NCI-H526 treated with DMSO at 0.1 percent for 48 hours (cell line): ENCODE data around the gene MYO7B.

Experiments used
- DNase-seq: peaks from one replicate; lab custom pipeline; 2025; lab: John Stamatoyannopoulos, UW

Gene MYO7B

DNA sequence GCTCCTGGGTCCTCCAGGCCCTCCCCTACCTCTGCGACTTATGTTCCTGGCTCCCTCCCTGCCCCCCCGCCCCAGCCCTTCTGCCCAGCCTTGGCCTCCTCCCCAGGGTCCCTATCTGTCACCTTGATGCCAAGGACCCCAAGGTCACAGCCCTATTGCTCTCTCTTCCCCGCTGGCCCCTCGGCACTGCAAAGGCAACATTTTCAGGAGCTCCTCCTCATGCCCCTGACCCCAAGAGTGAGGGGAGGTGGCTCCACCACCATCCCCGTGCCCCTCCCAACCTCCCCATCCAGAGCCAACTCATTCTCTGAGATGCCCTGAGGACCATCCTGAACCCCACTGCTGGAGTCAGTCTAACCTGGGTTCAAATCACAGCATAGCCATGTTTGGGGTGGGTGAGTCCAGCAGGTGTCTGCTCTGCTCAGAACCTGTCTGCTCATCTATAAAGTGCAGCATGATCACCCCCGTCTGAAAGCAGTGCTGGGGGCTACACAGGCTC lies 128.1 kb downstream of the MYO7B start:
- DNase-seq, result no peak

GRCh38 chr2:127664065-127664894 lies 128.8 kb downstream of the MYO7B start:
- DNase-seq, result no peak

DNA sequence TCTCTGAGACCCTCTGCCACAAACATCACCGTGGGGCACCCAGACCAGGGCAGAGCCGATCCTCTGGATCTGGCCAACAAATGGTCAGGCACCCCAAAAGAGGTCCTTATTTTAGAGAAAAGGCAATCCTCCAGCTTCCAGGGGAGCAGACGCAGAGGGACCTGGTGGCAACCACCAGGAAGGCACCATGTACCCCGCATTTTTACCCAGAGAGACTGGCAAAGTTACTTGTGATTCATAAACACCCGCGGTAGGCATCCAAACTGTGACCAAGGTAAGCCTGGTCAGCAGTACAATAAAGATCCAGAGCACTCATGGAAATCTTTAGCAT lies 129.4 kb downstream of the MYO7B start:
- DNase-seq, result no peak

GRCh38 chr2:127665267-127665893 lies 129.9 kb downstream of the MYO7B start:
- DNase-seq, result no peak

DNA sequence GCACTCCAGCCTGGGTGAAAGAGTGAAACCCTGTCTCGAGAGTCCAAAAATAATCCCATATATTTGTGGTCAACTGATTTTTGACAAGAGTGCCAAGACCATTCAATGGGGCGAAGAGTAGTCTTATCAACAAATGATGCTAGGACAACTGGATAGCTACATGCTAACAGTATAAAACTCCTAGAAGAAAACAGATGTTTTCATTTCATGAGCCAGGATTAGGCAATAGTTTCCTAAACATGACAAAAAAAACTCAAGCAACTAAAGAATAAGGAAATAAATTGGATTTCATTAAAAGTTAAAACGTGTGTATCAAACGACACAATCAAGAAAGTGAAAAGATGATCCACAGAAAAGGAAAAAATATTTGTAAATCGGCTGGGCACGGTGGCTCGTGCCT lies 133.6 kb downstream of the MYO7B start:
- no peak for DNase-seq

DNA sequence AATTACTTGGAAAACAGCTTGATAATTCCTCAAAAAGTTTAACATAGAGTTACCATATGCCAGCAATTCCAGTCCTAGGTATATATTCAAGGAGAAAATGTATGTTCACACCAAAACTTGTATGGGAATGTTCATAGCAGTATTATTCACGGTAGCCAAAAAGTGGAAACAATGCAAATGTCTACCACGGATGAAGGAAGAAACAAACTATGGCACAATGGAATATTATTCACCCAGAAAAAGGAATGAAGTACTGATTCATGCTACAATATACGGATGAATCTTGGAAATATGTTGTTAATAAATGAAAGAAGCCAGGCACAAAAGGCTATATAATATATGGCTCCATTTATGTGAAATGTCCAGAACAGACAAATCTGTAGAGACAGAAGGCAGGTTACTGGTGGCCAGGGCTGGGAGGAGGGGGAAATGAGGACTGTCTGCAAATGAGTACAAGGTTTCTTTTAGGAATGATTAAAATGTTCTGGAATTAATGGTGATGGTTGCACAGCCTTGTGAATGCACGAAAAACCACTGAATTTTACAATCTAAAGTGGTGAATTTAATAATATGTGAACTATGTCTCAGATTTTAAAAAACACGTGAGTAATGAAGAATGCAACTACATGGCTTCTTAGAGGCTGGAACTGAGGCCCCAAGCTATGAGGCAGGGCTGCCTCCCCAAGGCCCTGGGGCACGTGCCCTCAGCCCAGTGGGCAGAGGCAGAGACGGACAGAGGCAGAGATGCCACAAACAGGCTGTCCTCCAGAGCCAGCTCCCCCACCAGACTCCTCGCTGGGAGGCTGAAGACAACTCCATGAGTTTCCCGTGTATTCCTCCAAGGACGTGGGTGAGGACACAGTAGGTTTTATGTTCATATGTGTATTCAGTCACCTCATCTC lies 134.8 kb downstream of the MYO7B start:
- DNase-seq, result no peak

DNA sequence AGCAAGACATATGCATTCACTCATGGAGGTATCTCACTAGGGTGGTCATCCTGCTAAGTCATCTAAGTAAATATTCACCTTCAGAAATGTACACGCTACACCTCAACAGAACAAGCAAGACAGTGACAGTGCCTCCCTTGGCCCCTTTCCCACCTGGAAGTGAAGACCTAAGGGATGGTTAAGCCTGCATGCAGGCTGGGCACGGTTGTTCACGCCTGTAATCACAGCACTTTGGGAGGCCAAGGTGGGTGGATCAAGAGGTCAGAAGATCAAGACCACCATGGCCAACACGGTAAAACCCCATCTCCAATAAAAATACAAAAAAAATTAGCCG lies 135.4 kb downstream of the MYO7B start:
- DNase-seq, result no peak

- DNase-seq, result no peak
Observed at GRCh38 chr2:127671557-127672302, 136.2 kb downstream of the MYO7B start.

DNA sequence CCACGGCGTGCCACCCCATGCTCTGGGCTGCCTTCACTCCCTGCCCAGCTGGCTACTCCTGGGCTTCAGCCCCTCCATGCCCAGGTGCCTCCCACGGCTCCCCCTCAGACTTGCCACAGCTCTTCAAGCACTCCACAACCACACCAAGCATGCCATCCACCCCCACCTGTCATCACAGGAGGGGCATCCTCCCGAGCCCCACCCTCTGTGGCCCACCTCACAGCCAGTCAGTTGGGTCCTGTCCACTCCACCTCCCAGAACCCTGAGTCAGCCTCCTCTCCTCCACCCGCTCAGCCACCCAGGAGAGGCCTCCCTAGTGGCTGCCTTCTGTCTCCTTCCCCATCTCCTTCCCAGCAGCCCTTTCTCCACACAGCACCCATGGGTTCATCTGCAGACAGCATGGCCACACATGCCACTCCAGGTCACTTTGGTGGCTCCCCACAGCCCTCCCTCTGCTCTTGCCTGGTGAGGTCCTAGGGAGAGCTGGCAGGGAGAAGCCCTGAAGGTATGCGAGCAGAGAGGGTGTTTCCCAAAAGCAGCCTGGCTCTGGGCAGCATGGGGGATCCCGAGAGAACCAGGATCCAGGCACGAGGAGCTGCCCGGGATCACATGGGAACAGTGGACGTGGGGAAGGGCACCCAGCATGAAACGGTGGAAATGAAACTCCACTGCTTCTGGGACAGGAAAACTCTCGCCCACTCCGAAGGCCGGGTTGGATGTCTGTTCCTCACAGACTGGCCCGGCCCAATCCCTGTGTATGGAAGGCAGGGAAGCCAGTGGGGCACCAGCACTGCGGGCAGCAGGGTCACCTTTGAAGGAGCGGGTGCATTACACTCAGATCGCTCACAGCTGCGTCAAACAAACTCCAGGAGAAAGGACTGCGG lies 137.1 kb downstream of the MYO7B start:
- DNase-seq, result no peak

GRCh38 chr2:127673291-127674069 lies 138.0 kb downstream of the MYO7B start:
- no peak for DNase-seq

- no peak for DNase-seq
Observed at GRCh38 chr2:127674241-127675209, 139.0 kb downstream of the MYO7B start.

DNA sequence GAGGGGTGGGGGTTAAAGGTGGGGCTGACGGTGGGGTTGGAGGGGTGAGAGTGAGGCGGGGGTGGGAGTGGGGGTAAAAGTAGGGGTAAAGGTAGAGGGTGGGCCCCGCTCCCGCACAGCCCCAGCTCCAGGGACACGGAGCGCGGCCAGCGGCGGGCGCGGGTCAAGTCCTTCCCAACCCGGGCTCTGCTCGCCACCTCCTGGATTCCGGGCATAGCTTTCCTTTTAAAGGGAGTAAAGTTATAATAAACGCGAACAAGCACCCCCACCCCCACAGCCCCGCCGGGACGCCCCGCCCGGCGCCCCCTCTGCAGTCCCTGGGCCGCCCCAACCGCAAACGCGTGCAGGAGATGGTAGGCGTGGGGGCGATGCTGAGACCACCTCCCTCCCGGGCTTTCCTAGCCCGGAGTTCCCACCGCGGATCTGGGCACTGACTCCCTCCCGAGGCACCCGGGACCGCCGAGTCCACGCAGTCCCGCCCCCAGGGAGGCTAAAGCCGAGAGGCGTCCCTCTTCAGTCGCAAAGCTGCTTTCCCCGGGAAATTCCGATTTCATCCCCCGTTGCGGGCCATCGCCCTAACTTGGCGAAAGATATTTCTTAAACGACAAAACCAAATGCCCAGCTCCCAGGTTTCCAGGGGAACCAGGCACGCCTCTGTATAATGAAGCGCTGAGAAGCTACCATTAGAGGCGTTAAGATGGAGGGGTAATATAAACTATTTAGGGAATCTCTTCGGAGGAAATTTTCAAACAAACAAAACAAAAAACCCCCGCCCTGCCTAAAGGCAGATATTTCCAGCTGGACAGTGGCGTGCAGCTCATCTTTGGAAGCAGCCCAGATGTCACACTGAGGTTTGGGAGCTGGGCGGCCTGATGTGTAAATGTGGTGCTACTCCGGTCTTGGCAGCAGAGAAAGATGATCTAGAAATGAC lies 140.1 kb downstream of the MYO7B start, which contains the start of gene LIMS2:
Gene LIMS2 (minus strand): TSS at position 200 of the 931 bp plus-strand sequence. CDS start 506 bp downstream, outside the sequence.
- DNase-seq, result no peak

- no peak for DNase-seq
Observed at GRCh38 chr2:127676906-127677305, 141.4 kb downstream of the MYO7B start.

DNA sequence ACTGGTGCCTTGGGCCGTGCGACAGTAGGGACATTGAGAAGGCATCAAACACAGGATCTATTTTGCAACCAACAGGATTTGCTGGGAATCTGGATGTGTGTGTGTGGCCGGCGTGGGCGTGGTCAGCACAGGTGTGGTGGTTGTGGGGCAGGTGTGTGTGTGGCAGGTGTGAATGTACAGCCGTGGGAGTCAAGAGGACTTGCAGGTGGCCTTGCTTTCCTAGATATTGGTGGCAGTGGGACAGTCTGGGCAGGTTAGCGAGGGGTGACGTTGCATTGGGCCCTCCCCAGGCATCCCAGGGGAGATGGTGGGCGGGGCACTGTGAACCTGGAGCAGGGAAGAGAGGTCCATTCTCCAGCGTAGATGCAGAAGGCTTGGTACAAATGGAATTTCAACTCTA lies 143.0 kb downstream of the MYO7B start:
- DNase-seq, result no peak

DNA sequence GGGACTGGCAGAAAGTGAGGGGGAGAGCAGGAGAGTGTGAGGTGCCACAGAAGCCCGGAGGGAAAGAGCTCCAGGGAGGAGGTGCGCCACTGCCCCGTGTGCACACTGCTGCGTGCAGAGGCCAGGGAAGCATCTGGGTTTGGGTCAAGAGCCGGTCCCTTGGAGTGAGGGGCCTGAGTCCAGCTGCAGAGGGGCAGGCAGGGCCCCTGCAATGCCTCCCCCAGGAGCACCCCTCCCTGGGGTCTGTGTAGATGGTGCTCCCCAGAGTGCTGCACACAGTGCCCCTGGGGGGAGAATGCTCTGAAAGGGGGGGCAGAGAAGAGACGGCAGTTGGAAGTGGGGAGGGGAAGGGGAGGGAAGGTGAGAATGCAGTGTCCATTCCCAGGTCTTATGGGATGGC lies 143.5 kb downstream of the MYO7B start:
- no peak for DNase-seq

DNA sequence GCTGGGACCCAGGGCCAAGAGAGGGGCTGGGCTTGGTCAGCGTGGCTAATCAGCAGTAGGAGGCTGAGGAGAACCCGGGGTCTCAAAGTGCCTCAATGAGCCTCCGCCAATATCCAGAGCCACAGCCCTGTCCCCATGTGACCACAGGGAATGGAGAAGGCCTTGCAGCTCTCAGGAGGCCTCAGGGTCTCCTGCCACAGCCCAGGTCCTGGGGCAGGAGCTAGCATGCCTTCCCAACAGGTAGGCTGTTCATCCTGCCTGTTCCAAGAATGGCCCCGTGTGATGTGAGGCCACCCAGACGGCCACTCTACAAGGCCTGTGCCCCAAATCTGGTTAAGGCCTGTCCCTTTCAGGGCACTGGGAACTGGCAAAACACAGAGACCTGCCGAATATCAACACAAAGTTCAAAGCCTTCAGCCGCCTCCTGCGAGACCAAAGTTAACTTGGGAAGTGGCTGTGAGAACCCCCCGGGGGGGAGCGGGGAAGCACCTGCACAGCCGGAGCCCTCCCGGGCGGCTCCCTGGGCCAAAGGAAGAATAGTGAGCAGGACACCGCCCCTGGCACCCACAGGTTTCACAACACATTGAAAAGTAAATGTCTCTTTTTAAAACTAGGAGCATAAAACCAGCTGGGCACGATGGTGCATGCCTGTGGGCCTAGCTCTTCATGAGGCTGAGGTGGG lies 144.3 kb downstream of the MYO7B start:
- no peak for DNase-seq

DNA sequence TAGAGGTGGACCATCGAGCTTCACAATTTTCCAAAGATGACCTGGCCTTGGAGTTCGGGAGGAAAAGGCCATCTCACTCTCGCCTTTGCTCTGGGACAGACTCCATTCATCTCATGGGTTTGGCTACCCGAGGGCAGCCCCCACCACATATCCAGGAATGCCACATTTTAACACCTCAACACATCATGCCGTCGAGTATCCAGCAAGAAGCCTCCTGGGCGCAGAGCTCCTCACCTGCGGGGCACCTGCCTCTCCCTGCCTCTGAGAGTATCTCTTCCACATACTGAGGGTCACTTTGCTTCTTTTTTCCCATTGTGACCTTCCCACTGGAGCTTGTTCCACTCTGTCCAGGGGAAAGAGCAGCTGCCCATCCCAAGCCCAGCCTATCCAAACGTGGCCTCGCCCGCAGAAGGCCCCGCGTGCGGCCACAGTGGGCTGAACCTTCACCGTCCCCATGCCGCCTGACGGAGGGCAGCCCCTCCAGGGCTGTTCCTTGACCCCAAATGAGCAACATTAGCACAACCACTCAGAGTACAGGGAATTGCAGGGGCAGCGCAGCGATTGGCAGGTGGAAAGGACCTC lies 145.3 kb downstream of the MYO7B start:
- DNase-seq, result no peak
